IMR-90 (cell line): ENCODE measurements around the gene FOXP4. TPM values are rescaled to one million over a fixed set of nuclear protein-coding genes. Genes with fewer than 3 reads are reported as not detected.

Experiments
- ATAC-seq: fragments of 200-7000 bp; cut with Tn5 transposase; 2 replicates; pipeline ENCODE4 v1.9.1; 2020; ENCODE audit warnings: low read depth, mild to moderate bottlenecking, moderate library complexity
- BruUV-seq: library from RNA; stranded (reverse); fragments of 400-500 nt; replicated peaks from 2 replicates; lab custom pipeline; 2021; lab: Mats Ljungman, UMichigan
- CTCF ChIA-PET: fragments of 300-600 bp; formaldehyde crosslinking; extraction: SDS; loops from one replicate; lab custom pipeline; 2021; ENCODE audit warnings: antibody characterized with exemption; lab: Yijun Ruan, JAX
- POLR2A ChIA-PET: fragments of 300-600 bp; sonication (Branson Sonifier 250); formaldehyde crosslinking; loops from one replicate; lab custom pipeline; 2022; ENCODE audit warnings: antibody characterized with exemption; ENCODE audit not compliant: unreplicated experiment; lab: Charles Lee
- DNase-seq: peaks from one replicate; pipeline ENCODE4 v3.0.0; 2013
- H2AFZ ChIP-seq: replicated peaks from 2 replicates; pipeline ENCODE3; 2013; ENCODE audit warnings: low read length, mild to moderate bottlenecking; ENCODE audit not compliant: poor library complexity
- H2AK5ac ChIP-seq: 2 replicates; pipeline ENCODE4 v1.6.1; 2013; ENCODE audit warnings: low read depth, low read length, inconsistent platforms
- H2AK9ac ChIP-seq: replicated peaks from 2 replicates; pipeline ENCODE3; 2013; ENCODE audit warnings: mild to moderate bottlenecking, low read depth, low read length, moderate library complexity; ENCODE audit not compliant: poor library complexity
- H2BK120ac ChIP-seq: 2 replicates; pipeline ENCODE4 v1.6.1; 2013; ENCODE audit warnings: low read depth, low read length, inconsistent platforms
- H2BK15ac ChIP-seq: 3 replicates; pipeline ENCODE4 v1.6.1; 2013; ENCODE audit warnings: low read depth, low read length, inconsistent platforms
- H2BK20ac ChIP-seq: 2 replicates; pipeline ENCODE4 v1.6.1; 2013; ENCODE audit warnings: low read depth, mild to moderate bottlenecking, inconsistent platforms, low read length, moderate library complexity
- H2BK5ac ChIP-seq: 2 replicates; pipeline ENCODE4 v1.6.1; 2013; ENCODE audit warnings: mild to moderate bottlenecking, low read depth, low read length, inconsistent platforms; ENCODE audit not compliant: poor library complexity, severe bottlenecking
- H3K14ac ChIP-seq: replicated peaks from 2 replicates; pipeline ENCODE4 v1.6.1; 2013; ENCODE audit warnings: low read depth, low read length, inconsistent platforms
- H3K18ac ChIP-seq: 2 replicates; pipeline ENCODE4 v1.6.1; 2013; ENCODE audit warnings: low read depth, low read length, control low read depth
- H3K23ac ChIP-seq: 2 replicates; pipeline ENCODE4 v1.6.1; 2013; ENCODE audit warnings: low read depth, low read length, inconsistent platforms
- H3K27ac ChIP-seq: 2 replicates; pipeline ENCODE4 v1.5.1; 2013; ENCODE audit warnings: mild to moderate bottlenecking, control low read depth, low read length; ENCODE audit not compliant: insufficient read depth
- H3K27me3 ChIP-seq: 2 replicates; pipeline ENCODE4 v1.6.1; 2013; ENCODE audit warnings: low read length; ENCODE audit not compliant: control insufficient read depth, insufficient read depth
- H3K36me3 ChIP-seq: 2 replicates; pipeline ENCODE4 v1.6.1; 2013; ENCODE audit warnings: low read length, mixed read lengths; ENCODE audit not compliant: control insufficient read depth, insufficient read depth
- H3K4ac ChIP-seq: 2 replicates; pipeline ENCODE4 v1.6.1; 2013; ENCODE audit warnings: low read depth, low read length, inconsistent platforms
- H3K4me1 ChIP-seq: 2 replicates; pipeline ENCODE4 v1.6.1; 2013; ENCODE audit warnings: low read length, mixed read lengths; ENCODE audit not compliant: control insufficient read depth, insufficient read depth
- H3K4me2 ChIP-seq: 2 replicates; pipeline ENCODE4 v1.6.1; 2013; ENCODE audit warnings: low read depth, mild to moderate bottlenecking, control low read depth, low read length, moderate library complexity
- H3K4me3 ChIP-seq: 2 replicates; pipeline ENCODE4 v1.5.1; 2013; ENCODE audit warnings: low read depth, mild to moderate bottlenecking, control low read depth, low read length, moderate library complexity; ENCODE audit not compliant: insufficient read depth
- H3K56ac ChIP-seq: 2 replicates; pipeline ENCODE4 v1.6.1; 2013; ENCODE audit warnings: low read length, inconsistent platforms; ENCODE audit not compliant: insufficient read depth; ENCODE audit errors: extremely low read depth
- H3K79me1 ChIP-seq, 2 experiments: 2 replicates each; pipeline ENCODE4 v1.6.1; 2013; ENCODE audit warnings: low read length in 2 of 2, inconsistent platforms in 1 of 2, low read depth in 1 of 2
- H3K9ac ChIP-seq: 2 replicates; pipeline ENCODE4 v1.6.1; 2013; ENCODE audit warnings: low read depth, low read length, control low read depth
- H3K9me1 ChIP-seq: 2 replicates; pipeline ENCODE4 v1.6.1; 2013; ENCODE audit warnings: low read length, inconsistent platforms; ENCODE audit not compliant: insufficient read depth
- H3K9me3 ChIP-seq: 2 replicates; pipeline ENCODE4 v1.6.1; 2013; ENCODE audit warnings: low read length; ENCODE audit not compliant: control insufficient read depth, insufficient read depth
- H4K20me1 ChIP-seq: 2 replicates; pipeline ENCODE4 v1.6.1; 2013; ENCODE audit warnings: low read length, inconsistent platforms; ENCODE audit not compliant: insufficient read depth
- H4K5ac ChIP-seq: 2 replicates; pipeline ENCODE4 v1.6.1; 2013; ENCODE audit warnings: mild to moderate bottlenecking, low read depth, low read length, control low read depth
- H4K8ac ChIP-seq, 2 experiments: 2 replicates each; pipeline ENCODE4 v1.6.1; 2013; ENCODE audit warnings: low read depth in 2 of 2, low read length in 2 of 2, control low read depth in 1 of 2, inconsistent platforms in 1 of 2
- H4K91ac ChIP-seq: 2 replicates; pipeline ENCODE4 v1.6.1; 2013; ENCODE audit warnings: low read depth, low read length, inconsistent platforms; ENCODE audit not compliant: insufficient read depth
- FOS ChIP-seq: fragments of 150-350 bp; IDR thresholded peaks from 2 replicates; pipeline ENCODE4 v1.6.1; 2016; ENCODE audit warnings: low read depth, low read length
- MAFK ChIP-seq: IDR thresholded peaks from 2 replicates; pipeline ENCODE4 v1.6.1; 2012; ENCODE audit warnings: low read depth, low read length, improper control_type of control experiment
- MAZ ChIP-seq: IDR thresholded peaks from 2 replicates; pipeline ENCODE4 v1.6.1; 2012; ENCODE audit warnings: low read depth, mild to moderate bottlenecking, low read length, improper control_type of control experiment, moderate library complexity, borderline replicate concordance
- MXI1 ChIP-seq: IDR thresholded peaks from 2 replicates; pipeline ENCODE4 v1.6.1; 2012; ENCODE audit warnings: low read depth, mild to moderate bottlenecking, low read length, moderate library complexity, borderline replicate concordance
- WGBS, 2 experiments: methylation state at CpG; one replicate each; pipeline versions ENCODE4 v1.1.5 to v1.1.7; 2013; ENCODE audit warnings: missing lambda C conversion rate in 2 of 2; ENCODE audit not compliant: insufficient read length in 1 of 2; ENCODE audit errors: extremely low coverage in 2 of 2; 5-methylcytosine and 5-hydroxymethylcytosine counted together
- dilution Hi-C: fragments of 300-500 bp; cut with HindIII; formaldehyde crosslinking; loops from one replicate; pipeline ENCODE4 v1.14.3; 2018; ENCODE audit warnings: low sequenced_read_pairs; ENCODE audit not compliant: unreplicated experiment
- in situ Hi-C: fragments of 300-500 bp; cut with MboI; formaldehyde crosslinking; loops from 3 replicates; pipeline ENCODE4 v1.14.3; 2019; ENCODE audit warnings: low sequenced_read_pairs, inconsistent platforms, mixed read lengths
- intact Hi-C: fragments of 100-400 bp; cut with micrococcal nuclease; formaldehyde crosslinking; loops from 2 replicates; pipeline ENCODE4 v1.10.0; 2022
- polyA plus RNA-seq, 3 experiments: library from polyadenylated mRNA; depleted of rRNA; stranded (reverse); fragments of >200 nt; gene quantifications; 2 replicates each; pipeline ENCODE4 v1.2.3, GENCODE V29; 2012; ENCODE audit warnings: low replicate concordance in 1 of 3
- total RNA-seq: library from RNA; depleted of rRNA; stranded (reverse); fragments of >200 nt; gene quantifications from 2 replicates; pipeline ENCODE4 v1.2.3, GENCODE V29; 2012

FOXP4 gene
- total and polyA plus RNA-seq, 2 of the 4 experiments (the other 2 are of a cell fraction) = 0.72 to 9.5 TPM

GRCh38 chr6:41519745-41520699, 26.2 kb upstream of the FOXP4 start (continued):
- no peak for TF ChIP-seq MAFK

- ChIA-PET CTCF (no interaction called here), POLR2A (no interaction called here)
- intact Hi-C loops (loop anchor here (1.0 kb wide), 1 partner anchor 15 kb away; no protein-coding TSS in a partner anchor), in situ Hi-C loops (no loop called here), dilution Hi-C loops (no loop called here)
- TF ChIP-seq MAZ = no peak
- TF ChIP-seq MXI1 = no peak
- TF ChIP-seq MAFK = no peak
- TF ChIP-seq FOS = no peak
- Histone ChIP-seq H2BK120ac (no peak overlapping the region), H3K4me1 (no peaks in the 10 kb centered on the region), H2AK9ac (no peak overlapping the region), H3K4me3 (no peak overlapping the region), H4K20me1 (no peaks in the 10 kb centered on the region), H3K9me3 (no peaks in the 10 kb centered on the region), H3K23ac (no peak overlapping the region), H2BK20ac (no peak overlapping the region), H3K14ac (no peak overlapping the region), H4K5ac (no peak overlapping the region), H3K4ac (no peak overlapping the region), H3K27me3 (peaks cover 49% of the 10 kb centered on the region), H3K56ac (no peak overlapping the region), H2AK5ac (no peak overlapping the region), H3K4me2 (no peak overlapping the region), H3K18ac (no peak overlapping the region), H4K91ac (no peak overlapping the region), H4K8ac (no peak overlapping the region), H3K36me3 (no peaks in the 10 kb centered on the region), H3K9ac (no peak overlapping the region), H2BK15ac (no peak overlapping the region), H3K9me1 (no peaks in the 10 kb centered on the region), H3K79me1 (no peaks in the 10 kb centered on the region), H2AFZ (no peak overlapping the region), H3K27ac (no peak overlapping the region), H2BK5ac (no peak overlapping the region)
- ATAC-seq = no peak
- BruUV-seq = no TSS peak
- DNase-seq = no peak
- WGBS, 2 experiments = 82% methylated on average over 6 of the region's 15 CpGs; no CpG with 5 or more reads in 1 of the 2 experiments
These were observed 23.2 kb upstream of the FOXP4 start for GRCh38 chr6:41522780-41523548.
